GM19463 (cell line): ENCODE data around the gene TMEM150B.

Experiments
- ATAC-seq: cut with Tn5 transposase; IDR thresholded peaks from one replicate; pipeline ENCODE4 v1.9.1; 2021; ENCODE audit warnings: mild to moderate bottlenecking, moderate library complexity; ENCODE audit not compliant: unreplicated experiment

Gene TMEM150B

GRCh38 chr19:55355213-55355821 lies 30.2 kb upstream of the TMEM150B start:
- ATAC-seq: no peak

GRCh38 chr19:55354698-55355212 lies 29.6 kb upstream of the TMEM150B start, which contains the start of gene COX6B2:
COX6B2 (minus strand) TSS chr19:55354719; CDS start chr19:55354521, 198 bp downstream.
- no peak for ATAC-seq

- ATAC-seq: no peak
Observed at GRCh38 chr19:55353803-55354697, 28.9 kb upstream of the TMEM150B start.

- ATAC-seq: no peak
Observed at GRCh38 chr19:55353356-55353802, 28.2 kb upstream of the TMEM150B start.

GRCh38 chr19:55352549-55353145 lies 27.5 kb upstream of the TMEM150B start:
- no peak for ATAC-seq

GRCh38 chr19:55352040-55352439 lies 26.9 kb upstream of the TMEM150B start:
- no peak for ATAC-seq

- no peak for ATAC-seq
Observed at GRCh38 chr19:55350620-55351315, 25.6 kb upstream of the TMEM150B start.

- no peak for ATAC-seq
Observed at GRCh38 chr19:55348317-55349034, 23.3 kb upstream of the TMEM150B start.

- ATAC-seq: no peak
Observed at GRCh38 chr19:55347442-55348009, 22.4 kb upstream of the TMEM150B start.

- no peak for ATAC-seq
Observed at GRCh38 chr19:55346725-55347441, 21.7 kb upstream of the TMEM150B start.

GRCh38 chr19:55345818-55346724 lies 20.9 kb upstream of the TMEM150B start:
- ATAC-seq: no peak

- ATAC-seq: no peak
Observed at GRCh38 chr19:55345101-55345817, 20.1 kb upstream of the TMEM150B start.

GRCh38 chr19:55344444-55344843 lies 19.3 kb upstream of the TMEM150B start:
- ATAC-seq: no peak

GRCh38 chr19:55341595-55342531 lies 16.7 kb upstream of the TMEM150B start:
- ATAC-seq: no peak

- ATAC-seq: no peak
Observed at GRCh38 chr19:55341171-55341588, 16.0 kb upstream of the TMEM150B start.

GRCh38 chr19:55340784-55341147 lies 15.6 kb upstream of the TMEM150B start:
- ATAC-seq: no peak
